ENCODE results near the gene PLAC1.
A peak's percentile ranks its signal among the peaks of the same experiment; 100 is the strongest.

The PLAC1 gene

DNA sequence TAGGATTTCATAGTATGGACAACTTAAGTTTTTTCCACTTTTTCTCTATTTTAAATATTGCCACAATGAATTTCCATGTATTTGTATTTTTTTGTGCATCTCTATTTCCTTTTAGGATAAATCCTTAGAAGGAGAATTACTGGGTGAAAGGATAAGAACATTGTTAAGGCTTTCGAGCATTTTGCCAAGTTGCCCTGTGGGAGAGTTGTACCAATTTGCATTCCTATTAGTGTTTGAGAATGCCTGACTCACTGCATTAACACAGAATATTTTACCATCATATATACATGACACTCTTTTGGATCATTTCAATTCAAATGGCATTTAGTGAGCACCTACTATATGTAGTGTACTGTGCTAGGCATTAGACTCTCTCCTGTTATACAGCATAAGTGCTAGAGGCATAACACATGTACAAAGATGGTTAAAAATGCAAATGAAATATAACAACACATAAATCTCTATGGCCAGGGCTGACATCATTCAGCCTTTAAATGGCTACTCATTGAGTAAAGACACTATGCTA is 57.0 kb downstream of the PLAC1 start:
- DNase-seq: no peak
- intact Hi-C loops (cut with DNase I; ENCODE audit: low total_unique reads): no loop called here
- Histone ChIP-seq H3K36me3 (no peaks in the 10 kb centered on the region), H3K27ac (no peak overlapping the region), H3K4me1 (peaks cover 0 to 10% (median 0%) of the 10 kb centered on the region in 4 donors), H3K27me3 (no peaks in the 10 kb centered on the region), H3K9me3 (no peaks in the 10 kb centered on the region), H3K4me3 (no peak overlapping the region)
- TF ChIP-seq, protein P1, sequence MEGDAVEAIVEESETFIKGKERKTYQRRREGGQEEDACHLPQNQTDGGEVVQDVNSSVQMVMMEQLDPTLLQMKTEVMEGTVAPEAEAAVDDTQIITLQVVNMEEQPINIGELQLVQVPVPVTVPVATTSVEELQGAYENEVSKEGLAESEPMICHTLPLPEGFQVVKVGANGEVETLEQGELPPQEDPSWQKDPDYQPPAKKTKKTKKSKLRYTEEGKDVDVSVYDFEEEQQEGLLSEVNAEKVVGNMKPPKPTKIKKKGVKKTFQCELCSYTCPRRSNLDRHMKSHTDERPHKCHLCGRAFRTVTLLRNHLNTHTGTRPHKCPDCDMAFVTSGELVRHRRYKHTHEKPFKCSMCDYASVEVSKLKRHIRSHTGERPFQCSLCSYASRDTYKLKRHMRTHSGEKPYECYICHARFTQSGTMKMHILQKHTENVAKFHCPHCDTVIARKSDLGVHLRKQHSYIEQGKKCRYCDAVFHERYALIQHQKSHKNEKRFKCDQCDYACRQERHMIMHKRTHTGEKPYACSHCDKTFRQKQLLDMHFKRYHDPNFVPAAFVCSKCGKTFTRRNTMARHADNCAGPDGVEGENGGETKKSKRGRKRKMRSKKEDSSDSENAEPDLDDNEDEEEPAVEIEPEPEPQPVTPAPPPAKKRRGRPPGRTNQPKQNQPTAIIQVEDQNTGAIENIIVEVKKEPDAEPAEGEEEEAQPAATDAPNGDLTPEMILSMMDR (IDR thresholded peaks at IDR 0.05): no peak

DNA sequence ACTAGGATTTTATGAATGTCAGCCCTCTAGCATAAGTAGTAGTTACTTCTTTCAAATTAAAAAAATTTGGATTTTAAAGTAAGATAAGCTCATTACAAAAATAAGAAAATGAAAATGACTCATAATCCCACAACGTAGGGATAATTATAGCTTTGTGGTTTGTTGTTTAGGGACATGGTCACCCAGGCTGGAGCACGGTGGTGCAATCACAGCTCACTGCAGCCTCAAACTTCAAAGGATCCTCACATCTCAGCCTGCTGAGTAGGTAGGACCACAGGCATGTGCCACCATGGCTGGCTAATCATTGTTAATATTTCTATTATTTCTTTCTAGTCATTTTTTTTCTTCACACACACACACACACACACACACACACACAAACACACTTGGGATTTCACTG is 57.6 kb downstream of the PLAC1 start:
- Histone ChIP-seq H3K27me3 (no peaks in the 10 kb centered on the region), H3K36me3 (no peaks in the 10 kb centered on the region), H3K27ac (no peak overlapping the region), H3K9me3 (no peaks in the 10 kb centered on the region), H3K4me3 (no peak overlapping the region), H3K4me1 (peaks cover 0 to 10% (median 0%) of the 10 kb centered on the region in 4 donors)
- DNase-seq: no peak
- intact Hi-C loops (cut with DNase I; ENCODE audit: low total_unique reads): no loop called here
- TF ChIP-seq, protein P1 (IDR thresholded peaks at IDR 0.05): no peak

DNA sequence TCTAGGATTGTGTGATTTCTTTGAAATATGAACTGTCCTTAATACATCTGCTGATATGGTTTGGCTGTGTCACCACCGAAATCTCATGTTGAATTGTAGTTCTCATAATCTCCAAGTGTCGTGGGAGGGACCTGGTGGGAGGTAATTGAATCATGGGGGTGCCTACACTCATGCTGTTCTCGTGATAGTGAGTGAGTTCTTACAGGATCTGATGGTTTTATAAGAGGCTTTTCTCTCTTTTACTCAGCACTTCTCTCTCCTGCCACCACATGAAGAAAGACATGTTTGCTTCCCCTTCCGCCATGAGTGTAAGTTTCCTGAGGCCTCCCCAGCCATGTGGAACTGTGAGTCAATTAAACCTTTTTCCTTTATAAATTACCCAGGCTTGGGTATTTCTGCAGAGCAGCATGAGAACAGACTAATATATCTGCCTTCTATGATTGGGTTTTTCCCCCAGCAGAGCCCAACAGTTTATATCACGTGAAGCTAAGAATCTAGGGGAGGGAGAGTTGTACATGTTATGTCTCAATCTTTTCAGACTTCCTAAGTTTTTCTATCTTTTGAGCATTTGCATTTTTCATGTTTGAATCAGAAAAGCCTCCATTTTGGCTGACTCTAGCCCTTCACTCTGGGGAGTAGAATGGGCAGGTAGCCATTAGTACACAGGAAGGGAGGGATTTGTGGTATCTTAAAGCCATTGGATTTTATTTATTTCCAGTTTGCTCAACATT is 58.9 kb downstream of the PLAC1 start:
- Histone ChIP-seq H3K9me3 (no peaks in the 10 kb centered on the region), H3K4me3 (no peak overlapping the region), H3K4me1 (peaks cover 0 to 9% (median 0%) of the 10 kb centered on the region in 4 donors), H3K27ac (no peak overlapping the region), H3K36me3 (no peaks in the 10 kb centered on the region), H3K27me3 (no peaks in the 10 kb centered on the region)
- DNase-seq: peak; percentile 35 to 61
- intact Hi-C loops (cut with DNase I; ENCODE audit: low total_unique reads): no loop called here
- TF ChIP-seq, protein P1 (IDR thresholded peaks at IDR 0.05): no peak

DNA sequence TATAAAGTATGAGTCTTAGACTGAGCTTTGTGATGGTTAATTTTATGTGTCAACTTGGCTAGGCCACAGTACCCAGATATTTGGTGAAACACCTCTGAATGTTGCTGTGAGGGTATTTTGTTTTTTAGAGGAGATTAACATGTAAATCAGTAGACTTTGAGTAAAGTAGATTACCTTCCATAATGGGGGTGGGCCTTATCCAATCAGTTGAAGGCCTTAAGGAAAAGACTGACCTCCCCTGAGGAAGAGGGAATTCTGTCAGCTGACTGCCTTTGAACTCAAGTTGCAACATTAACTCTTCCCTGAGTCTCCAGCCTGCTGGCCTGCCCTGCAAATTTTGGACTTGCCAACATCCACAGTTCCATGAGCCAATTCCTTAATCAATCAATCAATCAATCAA is 66.0 kb downstream of the PLAC1 start:
- intact Hi-C loops (cut with DNase I; ENCODE audit: low total_unique reads): no loop called here
- TF ChIP-seq, protein P1 (IDR thresholded peaks at IDR 0.05): no peak
- DNase-seq: no peak
- Histone ChIP-seq H3K9me3 (no peaks in the 10 kb centered on the region), H3K27ac (no peak overlapping the region), H3K27me3 (no peaks in the 10 kb centered on the region), H3K4me3 (no peak overlapping the region), H3K36me3 (no peaks in the 10 kb centered on the region), H3K4me1 (no peaks in the 10 kb centered on the region)

DNA sequence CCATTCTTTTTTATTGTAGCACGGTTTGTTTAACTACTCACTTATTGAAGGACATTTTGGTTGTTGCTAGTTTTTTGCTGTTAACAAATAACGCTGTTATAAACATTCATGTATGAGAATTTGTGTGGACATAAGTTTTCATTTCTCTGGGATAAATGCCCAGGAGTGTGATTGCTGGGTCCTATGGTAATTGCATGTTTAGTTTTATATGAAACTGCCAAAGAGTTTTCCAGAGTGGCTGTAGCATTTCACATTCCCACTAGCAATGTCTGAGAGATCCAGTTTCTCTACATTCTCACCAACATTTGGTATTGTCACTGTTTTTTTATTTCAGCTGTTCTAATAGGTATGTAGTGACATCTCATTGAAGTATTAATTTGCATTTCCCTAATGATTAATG is 66.8 kb downstream of the PLAC1 start:
- no peaks in the 10 kb centered on the region for H3K36me3 ChIP-seq
- DNase-seq: no peak
- H3K27me3 ChIP-seq: no peaks in the 10 kb centered on the region
- H3K4me3 ChIP-seq: no peak overlapping the region
- no peak overlapping the region for H3K27ac ChIP-seq
- no peaks in the 10 kb centered on the region for H3K9me3 ChIP-seq
- no peaks in the 10 kb centered on the region for H3K4me1 ChIP-seq
- TF ChIP-seq, protein P1 (IDR thresholded peaks at IDR 0.05): no peak
- intact Hi-C loops (cut with DNase I; ENCODE audit: low total_unique reads): no loop called here

All from tibial artery (tissue), 4 donors.